HG03175 (cell line): ENCODE results near the gene PTPRE.

Source experiments
- ATAC-seq: cut with Tn5 transposase; IDR thresholded peaks from one replicate; pipeline ENCODE4 v1.9.1; 2021; ENCODE audit warnings: mild to moderate bottlenecking, moderate library complexity; ENCODE audit not compliant: unreplicated experiment

The PTPRE gene

GRCh38 chr10:128068398-128069285, 161.7 kb downstream of the PTPRE start:
- ATAC-seq: no peak

GRCh38 chr10:128069351-128070051, 162.6 kb downstream of the PTPRE start:
- ATAC-seq: peak; percentile 39

GRCh38 chr10:128070161-128070560, 163.3 kb downstream of the PTPRE start:
- ATAC-seq: no peak

- ATAC-seq: no peak
Measured at GRCh38 chr10:128070721-128071416, 164.0 kb downstream of the PTPRE start.

- ATAC-seq: no peak
Measured at GRCh38 chr10:128071417-128071782, 164.5 kb downstream of the PTPRE start.

- no peak for ATAC-seq
Measured at GRCh38 chr10:128072046-128072445, 165.1 kb downstream of the PTPRE start.

GRCh38 chr10:128072941-128073645, 166.2 kb downstream of the PTPRE start:
- no peak for ATAC-seq

GRCh38 chr10:128073890-128074289, 167.0 kb downstream of the PTPRE start:
- ATAC-seq: no peak

GRCh38 chr10:128074589-128074988, 167.7 kb downstream of the PTPRE start:
- no peak for ATAC-seq

- ATAC-seq: no peak
Measured at GRCh38 chr10:128077155-128077875, 170.4 kb downstream of the PTPRE start.

- no peak for ATAC-seq
Measured at GRCh38 chr10:128078136-128078969, 171.4 kb downstream of the PTPRE start.

- ATAC-seq: no peak
Measured at GRCh38 chr10:128080231-128080630, 173.3 kb downstream of the PTPRE start.

- ATAC-seq: no peak
Measured at GRCh38 chr10:128080641-128081040, 173.7 kb downstream of the PTPRE start.

GRCh38 chr10:128081222-128081621, 174.3 kb downstream of the PTPRE start:
- no peak for ATAC-seq

- no peak for ATAC-seq
Measured at GRCh38 chr10:128081720-128082119, 174.8 kb downstream of the PTPRE start.

- ATAC-seq: no peak
Measured at GRCh38 chr10:128083191-128083895, 176.4 kb downstream of the PTPRE start.

- no peak for ATAC-seq
Measured at GRCh38 chr10:128084364-128084763, 177.5 kb downstream of the PTPRE start.

GRCh38 chr10:128084991-128085390, 178.1 kb downstream of the PTPRE start:
- no peak for ATAC-seq
